HepG2 (cell line): ENCODE results near the gene CIAPIN1. TPM values are rescaled to one million over a fixed set of nuclear protein-coding genes. Genes with fewer than 3 reads are reported as not detected.

Experiments used
- MXD1 ChIP-seq: sonication (generic); formaldehyde crosslinking; IDR thresholded peaks from 2 replicates; pipeline ENCODE4 v1.4.0; 2020; ENCODE audit warnings: mild to moderate bottlenecking, missing genetic modification reagents
- PAXIP1 ChIP-seq: sonication (generic); formaldehyde crosslinking; conservative IDR thresholded peaks from 2 replicates; pipeline ENCODE4 v1.4.0; 2020; ENCODE audit warnings: mild to moderate bottlenecking, missing genetic modification reagents, moderate library complexity
- PBX3 ChIP-seq: sonication (generic); formaldehyde crosslinking; IDR thresholded peaks from 2 replicates; pipeline ENCODE4 v1.8.1; 2023; ENCODE audit warnings: missing genetic modification reagents, inconsistent platforms, borderline replicate concordance
- USF2 ChIP-seq, 2 experiments: sonication (generic) in 1 of 2; formaldehyde crosslinking in 1 of 2; IDR thresholded peaks; 2 replicates each; pipeline versions ENCODE4 v1.5.1 to v1.6.1; 2011 to 2020; ENCODE audit warnings: borderline replicate concordance in 1 of 2, low read depth in 1 of 2, low read length in 1 of 2, mild to moderate bottlenecking in 1 of 2, missing genetic modification reagents in 1 of 2, moderate library complexity in 1 of 2
- ZFP41 ChIP-seq: sonication (generic); formaldehyde crosslinking; IDR thresholded peaks from 2 replicates; pipeline ENCODE4 v1.4.0; 2020; ENCODE audit warnings: mild to moderate bottlenecking, missing genetic modification reagents, borderline replicate concordance
- polyA plus RNA-seq, 8 experiments: library from polyadenylated mRNA; depleted of rRNA in 3 of 8; stranded (reverse) in 7 of 8; unstranded in 1 of 8; fragments of >200 nt; fragmentation: Illumina TruSeq in 4 of 8; extraction: Trizol in 4 of 8; gene quantifications; 2 replicates each; pipeline versions ENCODE4 v1.2.1 to v1.2.3, GENCODE V29; 2011 to 2016; ENCODE audit warnings: low read depth in 4 of 8, missing spikeins in 1 of 8, mixed read lengths in 1 of 8; ENCODE audit not compliant: insufficient read depth in 1 of 8
- total RNA-seq, 5 experiments: library from RNA; depleted of rRNA; stranded (reverse); fragments of >200 nt; fragmentation: Illumina TruSeq; extraction: Trizol; gene quantifications; 2 replicates each; pipeline ENCODE4 v1.2.3, GENCODE V29; 2016; ENCODE audit warnings: low read depth in 1 of 5
- TF ChIP-seq, protein P1 (sequence below), 2 experiments: fragments of 450-650 bp in 1 of 2; sonication (generic) in 1 of 2; formaldehyde crosslinking; IDR thresholded peaks; 2 replicates each; pipeline versions ENCODE4 v1.5.0 to v1.8.0; 2020 to 2022; ENCODE audit warnings: mild to moderate bottlenecking in 1 of 2, missing genetic modification reagents in 1 of 2

Gene CIAPIN1
- total and polyA plus RNA-seq, 2 of the 13 experiments (the other 11 are each of a cell fraction or from before 2014, with no cell fraction given), result 69.3 to 89.7 TPM

GRCh38 chr16:57480754-57481230 lies 33.6 kb upstream of the CIAPIN1 start (continued):
- TF ChIP-seq, protein P1, sequence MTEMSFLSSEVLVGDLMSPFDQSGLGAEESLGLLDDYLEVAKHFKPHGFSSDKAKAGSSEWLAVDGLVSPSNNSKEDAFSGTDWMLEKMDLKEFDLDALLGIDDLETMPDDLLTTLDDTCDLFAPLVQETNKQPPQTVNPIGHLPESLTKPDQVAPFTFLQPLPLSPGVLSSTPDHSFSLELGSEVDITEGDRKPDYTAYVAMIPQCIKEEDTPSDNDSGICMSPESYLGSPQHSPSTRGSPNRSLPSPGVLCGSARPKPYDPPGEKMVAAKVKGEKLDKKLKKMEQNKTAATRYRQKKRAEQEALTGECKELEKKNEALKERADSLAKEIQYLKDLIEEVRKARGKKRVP (CRISPR knock-in tag; IDR thresholded peaks at IDR 0.05), result no peak
- no peak for TF ChIP-seq MXD1 (CRISPR knock-in tag)
- TF ChIP-seq ZFP41, result peak; percentile 68; the same call in 1 of the 2 replicates
- TF ChIP-seq PAXIP1, result no peak
- no peak for TF ChIP-seq USF2 (IDR thresholded peaks at IDR 0.05; ENCODE audit: low read depth, low read length)
- no peak for TF ChIP-seq USF2 (CRISPR knock-in tag; IDR thresholded peaks at IDR 0.05; ENCODE audit: borderline replicate concordance)
- TF ChIP-seq PBX3, result no peak
